Motor neuron (in vitro differentiated cells): ENCODE data around the gene THSD7B. TPM values are rescaled to one million over a fixed set of nuclear protein-coding genes. Genes with fewer than 3 reads are reported as not detected.

Experiments
- ATAC-seq, 8 experiments: fragments of 200-7000 bp; cut with Tn5 transposase; replicated peaks in 6 of 8; 2 replicates each; pipeline ENCODE4 v1.8.0; 2021; ENCODE audit warnings: mild to moderate bottlenecking in 8 of 8, moderate library complexity in 8 of 8
- H3K27ac ChIP-seq, 2 donors: fragments of 250-450 bp; sonication (Bioruptor Pico); 2 replicates each; pipeline ENCODE4 v1.9.0; 2021; ENCODE audit warnings: antibody characterized with exemption in 2 of 2, mild to moderate bottlenecking in 2 of 2, moderate library complexity in 1 of 2
- H3K4me1 ChIP-seq, 2 donors: fragments of 250-450 bp; sonication (Bioruptor Pico); replicated peaks in 1 of 2; 2 replicates each; pipeline ENCODE4 v1.6.1; 2021; ENCODE audit warnings: antibody characterized with exemption in 2 of 2, mild to moderate bottlenecking in 2 of 2, moderate library complexity in 1 of 2
- H3K4me3 ChIP-seq, 5 donors: fragments of 250-450 bp; sonication (Bioruptor Pico); 2 replicates each; pipeline ENCODE4 v1.9.0; 2021; ENCODE audit warnings: antibody characterized with exemption in 5 of 5, mild to moderate bottlenecking in 5 of 5, moderate library complexity in 4 of 5
- WGBS, 10 experiments: fragments of 450-650 bp; shearing (Covaris generic); methylation state at CpG; one replicate each; pipeline ENCODE4 v1.0.0; 2022; 5-methylcytosine and 5-hydroxymethylcytosine counted together
- in situ Hi-C, 9 experiments: fragments of 400-800 bp; cut with MboI; loops; one replicate each; pipeline ENCODE4 v1.15.0; 2021; ENCODE audit warnings: low sequenced_read_pairs in 9 of 9, low pct_unique_long_range_greater_than_20kb in 2 of 9; ENCODE audit not compliant: unreplicated experiment in 9 of 9
- total RNA-seq, 8 experiments: library from RNA; unstranded; fragments of 300-600 nt; gene quantifications; 2 replicates each; pipeline versions ENCODE4 v1.2.3 to v1.2.4, GENCODE V29; 2022

The THSD7B gene
- total RNA-seq, 8 experiments from 2014 or later, result 0.13 to 1.4 (median 0.31) TPM

DNA sequence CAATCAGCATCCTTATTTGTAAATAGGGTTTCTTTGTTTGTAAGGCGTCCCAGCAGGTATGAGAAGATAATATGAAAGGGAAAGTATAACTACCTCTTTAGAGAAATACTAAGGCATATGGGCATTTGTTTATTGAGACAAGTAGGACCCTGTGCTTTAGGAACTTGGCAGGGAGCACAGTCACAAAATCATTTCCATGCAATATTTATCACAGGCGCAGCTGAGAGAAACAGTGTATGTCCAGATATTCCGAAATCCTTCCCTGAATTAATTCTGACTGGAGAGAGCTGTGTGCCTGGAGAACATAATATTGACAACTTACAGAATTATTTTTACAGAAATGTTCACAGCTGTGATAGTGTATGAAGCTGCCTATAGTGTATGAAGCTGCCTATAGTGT, 416.7 kb downstream of the THSD7B start:
- no peak for ATAC-seq
- in situ Hi-C loops, result loop anchor here in 1 of 9 experiments (25.0 kb wide), 1 partner anchor 105 kb away; no protein-coding TSS in a partner anchor
- Histone ChIP-seq H3K4me3 (no peak overlapping the region), H3K27ac (no peak overlapping the region), H3K4me1 (peaks cover 5 to 31% of the 10 kb centered on the region in 2 donors)
- WGBS, 10 experiments, result 0 to 100% (median 68%) methylated on average over 1 to 3 of the region's 3 CpGs

DNA sequence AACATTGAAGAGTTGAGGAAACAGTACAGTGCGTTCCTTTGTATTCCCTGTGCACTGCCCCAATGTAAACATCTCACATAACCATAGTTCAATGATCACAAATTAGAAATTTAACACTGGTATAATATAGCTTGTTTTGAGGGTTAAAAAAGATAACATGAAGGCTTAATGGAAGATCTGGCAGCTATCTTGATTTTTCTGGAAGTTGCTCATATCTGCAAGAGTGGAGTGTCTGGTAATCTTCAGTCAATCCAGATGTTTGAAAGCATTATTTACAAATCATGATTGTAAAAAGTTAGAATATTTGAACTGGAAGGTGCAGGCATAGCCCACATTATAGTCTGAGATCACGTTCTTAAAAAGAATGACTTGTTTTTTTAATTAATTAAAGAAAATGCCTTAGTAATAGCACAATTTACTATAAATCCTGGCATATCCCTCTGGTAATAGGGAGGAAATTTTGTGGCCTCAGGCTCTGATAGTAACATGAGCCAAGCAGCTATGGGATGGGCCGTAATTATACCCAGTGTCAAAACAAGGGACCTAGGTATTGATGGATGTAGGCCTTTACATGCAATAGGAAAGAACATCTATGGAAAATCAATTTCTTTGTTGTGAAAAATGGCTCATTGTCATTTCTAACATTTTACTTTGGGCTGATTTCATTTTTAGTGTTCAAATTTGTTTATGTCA, 418.0 kb downstream of the THSD7B start:
- ATAC-seq, result peak in 4 of 8 experiments; percentile 40 to 70 (median 68)
- Histone ChIP-seq H3K4me3 (no peak overlapping the region), H3K27ac (no peak overlapping the region), H3K4me1 (peaks cover 5 to 31% of the 10 kb centered on the region in 2 donors)
- WGBS, 10 experiments, result 44 to 100% (median 81%) methylated on average over 1 to 3 of the region's 3 CpGs; no CpG with 5 or more reads in 1 of the 10 experiments
- in situ Hi-C loops, result loop anchor here in 1 of 9 experiments (25.0 kb wide), 1 partner anchor 104 kb away; no protein-coding TSS in a partner anchor

DNA sequence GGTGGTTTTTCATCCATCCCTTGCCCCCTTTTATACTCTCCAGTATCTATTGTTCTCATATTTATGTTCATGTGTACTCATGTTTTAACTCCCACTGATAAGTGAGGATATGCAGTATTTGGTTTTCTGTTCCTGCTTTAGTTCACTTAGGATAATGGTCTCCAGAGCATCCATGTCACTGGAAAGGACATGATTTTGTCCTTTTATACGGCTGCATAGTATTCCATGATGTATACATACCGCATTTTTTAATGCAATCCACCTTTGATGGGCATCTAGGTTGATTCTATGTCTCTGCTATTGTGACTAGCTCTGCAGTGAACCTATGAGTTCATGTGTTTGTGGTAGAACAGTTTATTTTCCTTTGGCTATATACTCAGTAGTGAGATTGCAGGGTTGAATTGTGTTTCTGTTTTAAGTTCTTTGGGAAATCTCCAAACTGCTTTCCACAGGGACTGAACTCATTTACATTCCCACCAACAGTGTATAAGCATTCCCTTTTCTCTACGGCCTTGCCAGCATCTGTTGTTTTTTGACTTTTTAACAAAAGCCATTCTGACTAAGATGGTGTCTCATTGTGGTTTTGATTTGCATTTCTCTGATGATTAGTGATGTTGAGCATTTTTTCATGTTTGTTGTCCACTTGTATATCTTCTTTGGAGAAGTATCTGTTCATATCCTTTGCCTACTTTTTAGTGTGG, 420.2 kb downstream of the THSD7B start:
- in situ Hi-C loops, result loop anchor here in 1 of 9 experiments (25.0 kb wide), 1 partner anchor 102 kb away; no protein-coding TSS in a partner anchor
- Histone ChIP-seq H3K27ac (no peak overlapping the region), H3K4me1 (peaks cover 4 to 30% of the 10 kb centered on the region in 2 donors), H3K4me3 (no peak overlapping the region)
- 13 to 100% (median 90%) methylated on average over 1 to 3 of the region's 3 CpGs; no CpG with 5 or more reads in 2 of the 10 experiments for WGBS, 10 experiments
- ATAC-seq, result peak in 1 of 8 experiments; percentile 56

DNA sequence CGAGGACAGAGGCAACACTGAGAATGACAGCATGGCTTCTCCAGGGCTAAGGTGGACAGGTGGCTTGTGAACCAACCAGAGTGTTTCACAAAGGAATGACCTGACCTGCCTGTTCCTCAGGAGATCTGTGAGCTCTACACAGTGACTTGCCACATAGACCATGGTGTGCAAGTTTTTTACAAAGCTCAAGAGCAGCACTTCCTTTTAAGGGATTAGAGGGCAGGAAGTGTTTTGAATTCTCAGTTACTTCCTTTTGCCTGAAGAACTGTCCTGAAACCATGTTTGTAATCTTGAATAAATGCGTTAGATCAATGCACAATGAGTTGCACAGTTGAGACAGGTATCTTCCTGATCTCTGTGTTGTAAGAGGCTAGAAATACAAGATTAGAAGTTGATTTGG, 421.9 kb downstream of the THSD7B start:
- 0 to 100% (median 80%) methylated on average over 1 to 2 of the region's 2 CpGs; no CpG with 5 or more reads in 1 of the 10 experiments for WGBS, 10 experiments
- H3K27ac ChIP-seq, result no peak overlapping the region
- in situ Hi-C loops, result loop anchor here in 1 of 9 experiments (25.0 kb wide), 1 partner anchor 100 kb away; no protein-coding TSS in a partner anchor
- H3K4me1 ChIP-seq, result peaks cover 18 to 40% of the 10 kb centered on the region in 2 donors
- no peak overlapping the region for H3K4me3 ChIP-seq
- ATAC-seq, result no peak

DNA sequence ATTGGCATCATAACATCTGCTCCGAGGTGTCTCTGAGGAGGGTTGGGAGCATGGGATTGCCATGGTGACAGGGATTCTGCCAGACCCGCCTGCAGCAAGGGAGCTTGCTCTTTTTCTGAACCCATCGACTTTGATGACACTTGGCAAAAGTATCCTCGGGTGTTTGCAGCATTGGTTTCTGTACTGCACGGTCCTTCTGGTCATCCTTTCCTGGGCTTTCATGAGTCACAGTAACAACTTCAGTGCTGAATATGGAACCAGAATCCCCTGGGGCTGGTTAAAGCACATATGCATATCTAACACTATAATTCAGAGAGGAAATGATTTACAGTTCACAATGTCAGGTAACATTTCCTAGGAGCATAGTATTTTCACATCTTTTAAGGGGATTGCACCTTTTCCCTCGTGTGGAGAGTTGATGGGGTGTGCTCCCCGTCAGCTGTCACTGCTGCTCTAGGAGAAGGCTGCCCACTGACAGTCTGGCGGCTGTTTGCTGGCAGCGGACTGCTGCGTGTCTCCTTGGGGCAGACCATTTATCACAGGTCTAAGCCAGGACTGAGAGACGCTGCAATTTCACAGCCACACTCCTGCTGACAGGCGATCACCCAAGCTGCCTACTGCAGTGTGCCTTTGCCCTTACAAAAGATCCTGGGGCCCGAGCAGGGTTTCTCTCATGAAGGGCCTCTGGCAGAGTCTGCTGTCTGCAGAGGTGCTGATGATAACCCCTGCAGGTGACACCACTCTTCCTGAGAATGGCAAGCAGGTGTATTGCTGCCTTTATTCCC, 425.3 kb downstream of the THSD7B start:
- ATAC-seq, result peak; percentile 41 to 96 (median 94)
- 0 to 66% (median 49%) methylated on average over 2 to 8 of the region's 13 CpGs; no CpG with 5 or more reads in 2 of the 10 experiments for WGBS, 10 experiments
- peak overlapping the region; percentile 51 to 61 for H3K27ac ChIP-seq

DNA sequence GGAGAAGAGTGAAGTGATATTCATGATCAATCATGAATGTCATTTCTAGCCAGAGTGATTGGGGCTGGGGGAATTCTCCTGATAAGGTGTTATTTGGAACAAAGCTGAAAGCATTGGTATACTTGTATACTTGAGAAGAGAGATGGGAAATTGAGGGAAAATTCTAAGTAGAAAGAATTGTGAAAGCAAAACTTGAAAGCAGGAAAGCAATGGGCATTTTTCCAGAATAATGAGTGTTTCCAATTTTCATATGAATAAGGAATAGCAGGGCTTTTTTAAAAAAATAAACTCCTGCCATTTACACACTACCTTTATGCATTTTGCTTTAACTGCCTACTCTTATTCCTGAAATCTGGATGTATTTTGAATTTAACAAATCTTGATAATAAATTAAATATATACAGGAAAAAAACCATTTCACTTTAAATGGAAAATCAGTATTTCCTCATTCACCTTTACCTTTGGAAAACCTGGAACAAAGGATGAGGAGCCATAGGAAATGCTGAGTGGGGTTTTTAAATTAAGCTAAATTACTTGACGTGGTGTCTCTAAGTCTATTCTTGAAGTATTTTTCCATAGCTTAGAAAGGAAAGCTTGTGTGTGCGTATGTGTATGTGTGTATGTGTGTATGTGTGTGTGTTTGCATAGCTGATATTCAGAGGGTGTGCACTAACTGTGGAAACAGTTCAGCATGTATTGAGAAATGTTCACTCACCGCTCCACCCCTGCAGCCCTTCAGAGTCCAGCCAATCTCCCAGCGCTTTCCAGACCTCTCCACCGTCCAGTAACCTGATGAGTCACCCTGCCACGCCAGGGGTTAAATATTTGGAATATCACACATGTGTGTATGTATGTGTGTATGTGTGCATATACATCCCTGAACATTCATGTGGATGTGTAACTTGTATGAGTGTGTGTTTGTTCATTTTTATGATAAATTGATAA, 427.3 kb downstream of the THSD7B start:
- peak in 5 of 8 experiments; percentile 2 to 91 (median 84) for ATAC-seq

More for the DNA sequence above, 425.3 kb downstream of the THSD7B start:
- in situ Hi-C loops, result loop anchor here in 1 of 9 experiments (25.0 kb wide), 1 partner anchor 97 kb away; no protein-coding TSS in a partner anchor
- H3K4me1 ChIP-seq, result peaks cover 20 to 27% of the 10 kb centered on the region in 2 donors
- H3K4me3 ChIP-seq, result no peak overlapping the region

DNA sequence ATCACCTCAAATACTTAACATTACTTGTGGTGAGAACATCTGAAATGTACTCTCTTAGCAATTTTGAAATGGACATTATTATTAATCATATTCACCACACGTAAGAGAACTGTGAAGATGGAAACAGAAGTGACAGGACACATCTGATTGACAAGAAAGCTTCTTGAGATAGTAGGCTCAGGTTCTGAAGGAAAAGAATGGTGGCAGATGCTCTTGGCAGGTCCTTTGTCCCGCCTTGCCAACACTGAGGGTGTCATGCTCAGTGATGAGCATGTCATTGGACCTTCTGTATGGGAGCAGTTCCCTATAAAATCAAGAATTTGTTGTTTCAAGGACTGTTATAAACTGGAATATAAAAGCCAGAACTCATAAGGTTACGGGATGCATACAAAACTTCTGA, 428.1 kb downstream of the THSD7B start:
- Histone ChIP-seq H3K27ac (no peak overlapping the region), H3K4me3 (no peak overlapping the region), H3K4me1 (peaks cover 20 to 27% of the 10 kb centered on the region in 2 donors)
- ATAC-seq, result peak in 3 of 8 experiments; percentile 30 to 64 (median 32)
- in situ Hi-C loops, result loop anchor here in 1 of 9 experiments (25.0 kb wide), 1 partner anchor 94 kb away; no protein-coding TSS in a partner anchor
- 20 to 100% (median 75%) methylated on average over 1 to 3 of the region's 3 CpGs; no CpG with 5 or more reads in 2 of the 10 experiments for WGBS, 10 experiments

More for the DNA sequence above, 427.3 kb downstream of the THSD7B start:
- no peak overlapping the region for H3K4me3 ChIP-seq
- H3K4me1 ChIP-seq, result peaks cover 20 to 27% of the 10 kb centered on the region in 2 donors
- no peak overlapping the region for H3K27ac ChIP-seq
- WGBS, 10 experiments, result 14 to 100% (median 78%) methylated on average over 1 to 5 of the region's 6 CpGs; no CpG with 5 or more reads in 2 of the 10 experiments
- in situ Hi-C loops, result loop anchor here in 1 of 9 experiments (25.0 kb wide), 1 partner anchor 95 kb away; no protein-coding TSS in a partner anchor

DNA sequence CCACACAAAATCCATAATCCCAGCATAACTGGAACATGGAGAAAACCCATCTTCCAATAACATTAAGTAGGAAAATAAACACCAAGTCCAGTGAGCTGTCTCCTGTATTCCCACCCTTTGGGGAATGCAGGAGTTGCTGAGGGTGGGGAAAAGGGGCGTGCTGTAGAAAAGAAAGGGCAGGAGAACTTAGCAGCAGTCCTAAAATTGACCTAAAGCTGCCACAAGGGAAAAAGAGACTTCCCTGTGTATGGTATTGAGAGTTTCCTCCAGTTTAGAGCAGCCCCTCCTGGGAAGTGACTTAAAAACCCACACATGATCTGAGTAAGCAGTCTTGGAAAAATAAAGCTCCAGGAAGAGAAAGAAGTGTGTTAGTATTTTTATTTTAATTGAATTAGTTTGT, 428.8 kb downstream of the THSD7B start:
- no peak for ATAC-seq
- 0 to 20% (median 14%) methylated on average over 1 of the region's 1 CpG; no CpG with 5 or more reads in 7 of the 10 experiments for WGBS, 10 experiments
- Histone ChIP-seq H3K27ac (no peak overlapping the region), H3K4me1 (peaks cover 20 to 27% of the 10 kb centered on the region in 2 donors), H3K4me3 (no peak overlapping the region)
- in situ Hi-C loops, result loop anchor here in 1 of 9 experiments (25.0 kb wide), 1 partner anchor 93 kb away; no protein-coding TSS in a partner anchor

DNA sequence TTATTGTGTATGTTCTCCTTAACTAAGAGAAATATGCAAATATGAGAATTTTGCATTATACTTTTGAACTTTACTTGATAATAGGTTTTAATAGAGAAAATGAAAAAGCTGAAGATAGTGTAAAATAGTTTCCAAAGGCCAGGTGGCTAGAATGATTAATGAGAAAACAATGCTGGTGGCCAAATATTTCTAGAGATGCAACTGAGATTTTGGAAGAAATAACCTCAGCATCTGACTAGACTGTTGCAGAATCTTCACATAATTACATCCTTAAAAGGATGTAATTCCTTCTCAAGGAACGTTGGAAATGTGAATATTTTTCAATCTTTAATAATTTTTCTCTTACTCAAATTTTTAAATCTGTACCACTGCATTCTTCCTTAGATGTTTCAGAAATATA, 434.4 kb downstream of the THSD7B start:
- no peaks in the 10 kb centered on the region for H3K4me1 ChIP-seq
- no peak overlapping the region for H3K27ac ChIP-seq
- H3K4me3 ChIP-seq, result no peak overlapping the region
- 0 to 92% (median 45%) methylated on average over 1 of the region's 1 CpG; no CpG with 5 or more reads in 3 of the 10 experiments for WGBS, 10 experiments
- no peak for ATAC-seq
- in situ Hi-C loops, result loop anchor here in 1 of 9 experiments (25.0 kb wide), 1 partner anchor 88 kb away; no protein-coding TSS in a partner anchor

DNA sequence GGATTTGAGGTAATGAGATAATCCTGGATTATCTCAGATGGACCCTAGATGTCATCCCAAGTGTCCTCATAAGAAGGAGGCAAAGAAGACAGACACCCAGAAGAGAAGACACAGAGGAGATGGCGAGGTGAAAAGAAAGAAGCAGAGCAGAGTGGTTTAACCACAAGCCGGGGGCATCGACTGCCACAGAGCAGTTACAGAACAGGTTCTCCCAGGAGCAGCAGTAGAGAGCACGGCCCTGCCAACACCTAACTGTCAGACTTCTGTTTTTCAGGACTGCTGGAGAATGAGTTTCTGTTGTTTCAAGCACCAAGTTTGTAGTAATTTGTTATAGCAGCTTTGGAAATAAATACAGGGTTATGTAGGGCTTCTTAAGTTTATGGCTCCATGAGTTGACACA, 437.0 kb downstream of the THSD7B start:
- H3K4me1 ChIP-seq, result no peaks in the 10 kb centered on the region
- in situ Hi-C loops, result no loop called here
- whole genome bisulfite sequencing, 10 experiments, result 69 to 90% (median 80%) methylated on average over 1 to 4 of the region's 4 CpGs; no CpG with 5 or more reads in 3 of the 10 experiments
- H3K4me3 ChIP-seq, result no peak overlapping the region
- H3K27ac ChIP-seq, result no peak overlapping the region
- ATAC-seq, result no peak

DNA sequence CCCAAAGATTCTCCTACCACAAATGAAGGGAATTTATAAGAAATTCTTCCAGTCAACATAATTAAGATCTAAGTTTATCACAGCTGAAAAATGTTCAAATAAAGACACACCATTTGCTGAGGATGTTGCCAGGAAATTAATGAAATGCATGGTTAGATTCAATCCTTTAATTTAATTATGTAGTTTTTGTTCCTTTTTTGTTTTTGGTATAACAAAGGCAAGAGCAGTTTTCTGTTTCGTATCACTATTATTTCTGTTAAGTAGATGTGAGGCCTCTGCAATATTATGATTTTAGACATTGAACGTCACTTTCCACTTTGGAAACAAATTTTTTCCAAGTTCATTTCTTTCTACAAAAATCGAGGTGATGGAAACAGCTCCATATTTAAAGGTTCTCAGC, 440.0 kb downstream of the THSD7B start:
- no peak overlapping the region for H3K27ac ChIP-seq
- in situ Hi-C loops, result no loop called here
- 10 to 95% (median 64%) methylated on average over 1 to 3 of the region's 3 CpGs; no CpG with 5 or more reads in 1 of the 10 experiments for WGBS, 10 experiments
- H3K4me3 ChIP-seq, result no peak overlapping the region
- ATAC-seq, result no peak
- no peaks in the 10 kb centered on the region for H3K4me1 ChIP-seq
